Keratinocyte (primary cell): ENCODE data around the gene THSD7B. TPM values are rescaled to one million over a fixed set of nuclear protein-coding genes. Genes with fewer than 3 reads are reported as not detected.
A peak's percentile ranks its signal among the peaks of the same experiment; 100 is the strongest.

Source experiments
- DNase-seq: peaks from one replicate; pipeline ENCODE4 v3.0.0-alpha.2; 2011; ENCODE audit warnings: low read depth, missing footprints, low spot score
- FAIRE-seq: peaks from 2 replicates; lab custom pipeline; 2011; peaks lifted over from hg19 to GRCh38; lab: Jason Lieb, UNC
- H2AFZ ChIP-seq: 2 replicates; pipeline ENCODE4 v1.6.0; 2012; ENCODE audit warnings: low read length, control low read depth, inconsistent platforms; ENCODE audit not compliant: control insufficient read depth
- H3K27ac ChIP-seq: 2 replicates; pipeline ENCODE4 v1.5.1; 2011; ENCODE audit warnings: low read length; ENCODE audit not compliant: control insufficient read depth, insufficient read depth
- H3K27me3 ChIP-seq: 3 replicates; pipeline ENCODE4 v1.6.0; 2011; ENCODE audit warnings: low read length; ENCODE audit not compliant: control insufficient read depth, insufficient read depth; ENCODE audit errors: extremely low read depth
- H3K36me3 ChIP-seq, 2 experiments: 2 replicates in 1 of 2; 3 replicates in 1 of 2; pipeline ENCODE4 v1.5.1; 2011; ENCODE audit warnings: low read length in 2 of 2, mild to moderate bottlenecking in 1 of 2; ENCODE audit not compliant: control insufficient read depth in 2 of 2, insufficient read depth in 2 of 2; ENCODE audit errors: extremely low read depth in 1 of 2
- H3K4me1 ChIP-seq: 3 replicates; pipeline ENCODE4 v1.5.1; 2011; ENCODE audit warnings: low read length; ENCODE audit not compliant: control insufficient read depth, insufficient read depth; ENCODE audit errors: extremely low read depth
- H3K4me2 ChIP-seq: 3 replicates; pipeline ENCODE4 v1.6.0; 2011; ENCODE audit warnings: low read depth, low read length; ENCODE audit not compliant: control insufficient read depth, insufficient read depth; ENCODE audit errors: extremely low read depth
- H3K4me3 ChIP-seq, 3 experiments: fragments of 200-600 bp in 1 of 3; sonication (generic) in 1 of 3; 2 replicates in 2 of 3; 3 replicates in 1 of 3; pipeline ENCODE4 v1.5.1; 2011 to 2016; ENCODE audit warnings: low read length in 3 of 3, mild to moderate bottlenecking in 3 of 3, control low read depth in 2 of 3, inconsistent platforms in 1 of 3, low read depth in 1 of 3, mixed read lengths in 1 of 3, mixed run types in 1 of 3, moderate library complexity in 1 of 3; ENCODE audit not compliant: control insufficient read depth in 2 of 3, insufficient read depth in 2 of 3; ENCODE audit errors: extremely low read depth in 1 of 3
- H3K79me2 ChIP-seq: 2 replicates; pipeline ENCODE4 v1.6.0; 2012; ENCODE audit warnings: low read length; ENCODE audit not compliant: control insufficient read depth, insufficient read depth
- H3K9ac ChIP-seq: 3 replicates; pipeline ENCODE4 v1.6.0; 2011; ENCODE audit warnings: low read length; ENCODE audit not compliant: control insufficient read depth, insufficient read depth; ENCODE audit errors: extremely low read depth
- H3K9me1 ChIP-seq: 3 replicates; pipeline ENCODE4 v1.6.0; 2011; ENCODE audit warnings: low read length; ENCODE audit not compliant: control insufficient read depth, insufficient read depth; ENCODE audit errors: extremely low read depth
- H3K9me3 ChIP-seq: 2 replicates; pipeline ENCODE4 v1.5.1; 2012; ENCODE audit warnings: low read depth, low read length; ENCODE audit not compliant: control insufficient read depth
- H4K20me1 ChIP-seq: 3 replicates; pipeline ENCODE4 v1.6.0; 2011; ENCODE audit warnings: low read length; ENCODE audit not compliant: control insufficient read depth, insufficient read depth; ENCODE audit errors: extremely low read depth
- EZH2 ChIP-seq: IDR thresholded peaks from one replicate; pipeline ENCODE4 v1.6.1; 2012; ENCODE audit warnings: inconsistent platforms, mild to moderate bottlenecking, low read length, moderate library complexity
- dilution Hi-C: fragments of 300-500 bp; cut with MboI; formaldehyde crosslinking; loops from one replicate; pipeline ENCODE4 v1.7.0; 2020; ENCODE audit warnings: low sequenced_read_pairs; ENCODE audit not compliant: extremely low pct_ligation_motif_present
- polyA plus RNA-seq, 5 experiments: library from polyadenylated mRNA; depleted of rRNA in 3 of 5; stranded (reverse) in 3 of 5; stranded (forward) in 1 of 5; unstranded in 1 of 5; fragments of >200 nt; gene quantifications; 1 replicate in 1 of 5; 2 replicates in 3 of 5; 3 replicates in 1 of 5; pipeline versions ENCODE4 v1.2.1 to v1.2.3, GENCODE V29; 2011 to 2012; ENCODE audit warnings: missing spikeins in 2 of 5, low read depth in 1 of 5, low replicate concordance in 1 of 5
- TF ChIP-seq, protein P1 (sequence below), 3 experiments: IDR thresholded peaks in 1 of 3; conservative IDR thresholded peaks in 1 of 3; optimal IDR thresholded peaks in 1 of 3; 2 replicates in 2 of 3; 3 replicates in 1 of 3; pipeline versions ENCODE3 to v1.5.1; 2011; ENCODE audit warnings: low read length in 3 of 3, mild to moderate bottlenecking in 3 of 3, moderate library complexity in 2 of 3, control low read depth in 1 of 3, inconsistent platforms in 1 of 3; ENCODE audit not compliant: insufficient read depth in 2 of 3; ENCODE audit errors: extremely low read depth in 1 of 3

Gene THSD7B
- polyA plus RNA-seq, 1 donor (not counting 4 experiments of a cell fraction or from before 2014, with no cell fraction given), result 0.04 TPM

DNA sequence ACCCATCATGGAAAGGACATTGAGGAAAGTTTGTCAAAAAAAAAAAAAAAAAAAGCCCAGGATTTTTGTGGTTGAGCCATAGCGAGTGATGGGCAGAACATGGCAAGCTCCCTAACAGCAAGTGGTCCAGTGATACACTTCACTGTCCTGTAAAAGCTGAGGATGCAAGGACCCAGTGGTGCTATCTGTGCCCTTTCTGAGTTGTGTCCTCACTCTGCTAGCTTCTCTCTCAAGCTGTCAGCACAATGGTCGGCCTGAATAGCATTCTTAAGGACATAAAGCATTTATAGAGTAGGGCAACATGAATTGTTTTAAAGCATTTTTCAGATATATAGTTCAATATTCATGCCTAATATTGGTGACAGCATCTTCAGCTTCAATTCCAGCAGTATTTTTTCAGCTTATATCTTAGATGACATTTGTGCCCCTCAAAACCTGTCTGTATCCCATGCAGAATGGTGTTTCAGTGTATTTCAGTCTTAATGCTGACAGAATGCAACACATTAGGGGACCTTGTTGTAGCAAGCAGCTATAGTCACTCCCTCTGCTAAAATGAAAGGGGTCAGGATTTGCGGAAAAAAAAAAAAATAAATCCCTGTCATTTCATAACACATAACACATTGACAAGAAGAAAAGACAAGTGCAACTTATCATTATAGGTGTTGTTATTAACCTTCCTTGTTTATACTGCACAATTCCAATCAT, 496.7 kb downstream of the THSD7B start:
- H3K4me1 ChIP-seq, result peaks cover 3% of the 10 kb centered on the region
- DNase-seq, result no peak
- H3K27ac ChIP-seq, result no peak overlapping the region
- H3K4me2 ChIP-seq, result no peak overlapping the region
- no peak overlapping the region for H3K4me3 ChIP-seq
- no peak overlapping the region for H2AFZ ChIP-seq
- H3K9me3 ChIP-seq, result no peaks in the 10 kb centered on the region
- H3K9me1 ChIP-seq, result no peaks in the 10 kb centered on the region
- no peaks in the 10 kb centered on the region for H3K36me3 ChIP-seq
- no peak for TF ChIP-seq EZH2
- TF ChIP-seq, protein P1, sequence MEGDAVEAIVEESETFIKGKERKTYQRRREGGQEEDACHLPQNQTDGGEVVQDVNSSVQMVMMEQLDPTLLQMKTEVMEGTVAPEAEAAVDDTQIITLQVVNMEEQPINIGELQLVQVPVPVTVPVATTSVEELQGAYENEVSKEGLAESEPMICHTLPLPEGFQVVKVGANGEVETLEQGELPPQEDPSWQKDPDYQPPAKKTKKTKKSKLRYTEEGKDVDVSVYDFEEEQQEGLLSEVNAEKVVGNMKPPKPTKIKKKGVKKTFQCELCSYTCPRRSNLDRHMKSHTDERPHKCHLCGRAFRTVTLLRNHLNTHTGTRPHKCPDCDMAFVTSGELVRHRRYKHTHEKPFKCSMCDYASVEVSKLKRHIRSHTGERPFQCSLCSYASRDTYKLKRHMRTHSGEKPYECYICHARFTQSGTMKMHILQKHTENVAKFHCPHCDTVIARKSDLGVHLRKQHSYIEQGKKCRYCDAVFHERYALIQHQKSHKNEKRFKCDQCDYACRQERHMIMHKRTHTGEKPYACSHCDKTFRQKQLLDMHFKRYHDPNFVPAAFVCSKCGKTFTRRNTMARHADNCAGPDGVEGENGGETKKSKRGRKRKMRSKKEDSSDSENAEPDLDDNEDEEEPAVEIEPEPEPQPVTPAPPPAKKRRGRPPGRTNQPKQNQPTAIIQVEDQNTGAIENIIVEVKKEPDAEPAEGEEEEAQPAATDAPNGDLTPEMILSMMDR (optimal IDR thresholded peaks at IDR 0.05 in 1 of 3, IDR thresholded peaks at IDR 0.05 in 1 of 3, conservative IDR thresholded peaks at IDR 0.05 in 1 of 3; ENCODE audit: extremely low read depth in 1 of 3, insufficient read depth in 2 of 3, low read length in 3 of 3), result no peak
- H3K27me3 ChIP-seq, result no peaks in the 10 kb centered on the region
- H3K9ac ChIP-seq, result no peak overlapping the region
- no peaks in the 10 kb centered on the region for H3K79me2 ChIP-seq
- dilution Hi-C loops, result no loop called here
- FAIRE-seq, result no peak
- H4K20me1 ChIP-seq, result no peaks in the 10 kb centered on the region

- H3K9me3 ChIP-seq, result no peaks in the 10 kb centered on the region
- H3K27me3 ChIP-seq, result no peaks in the 10 kb centered on the region
- TF ChIP-seq EZH2, result no peak
- TF ChIP-seq, protein P1 (optimal IDR thresholded peaks at IDR 0.05 in 1 of 3, IDR thresholded peaks at IDR 0.05 in 1 of 3, conservative IDR thresholded peaks at IDR 0.05 in 1 of 3; ENCODE audit: extremely low read depth in 1 of 3, insufficient read depth in 2 of 3, low read length in 3 of 3), result no peak
- no peaks in the 10 kb centered on the region for H3K79me2 ChIP-seq
- H3K4me2 ChIP-seq, result no peak overlapping the region
- H3K9me1 ChIP-seq, result no peaks in the 10 kb centered on the region
- DNase-seq (no peak), FAIRE-seq (no peak)
- no peaks in the 10 kb centered on the region for H4K20me1 ChIP-seq
- no peak overlapping the region for H3K4me3 ChIP-seq
- no peak overlapping the region for H3K27ac ChIP-seq
- dilution Hi-C loops, result no loop called here
- H3K36me3 ChIP-seq, result no peaks in the 10 kb centered on the region
- no peak overlapping the region for H3K9ac ChIP-seq
- H2AFZ ChIP-seq, result peak overlapping the region; percentile 25
- H3K4me1 ChIP-seq, result no peaks in the 10 kb centered on the region
Measured at GRCh38 chr2:137262594-137262993, 497.2 kb downstream of the THSD7B start.
